GM21423 (cell line): ENCODE data around the gene HOXC5.

Source experiments
- ATAC-seq: cut with Tn5 transposase; IDR thresholded peaks from one replicate; pipeline ENCODE4 v1.9.1; 2021; ENCODE audit warnings: mild to moderate bottlenecking, moderate library complexity; ENCODE audit not compliant: unreplicated experiment

Gene HOXC5

DNA sequence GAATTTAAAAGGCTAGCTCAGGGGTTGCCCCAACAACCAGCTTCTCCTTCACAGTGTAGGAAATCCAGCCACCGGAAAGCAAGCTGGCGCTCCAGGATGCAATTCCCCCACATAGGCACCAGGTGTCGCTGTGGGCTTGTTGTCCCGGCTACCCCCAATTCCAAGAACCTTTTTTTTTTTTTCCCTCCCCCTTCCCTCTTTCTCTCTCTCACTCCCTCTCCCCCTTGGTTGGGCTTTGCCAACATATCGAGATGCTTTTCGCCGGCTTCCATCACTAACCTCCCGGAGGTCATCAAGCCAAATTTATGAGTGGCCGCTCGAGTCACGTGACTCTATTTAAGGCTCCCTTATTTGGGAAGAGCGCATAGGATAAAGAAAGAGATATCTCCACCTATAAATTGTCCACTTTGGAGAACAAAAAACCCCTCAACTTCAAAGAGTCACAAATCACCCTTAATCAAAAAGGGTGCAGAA, at the start of gene HOXC5:
Gene HOXC5 (plus strand): TSS at position 424 of the 474 bp plus-strand sequence. CDS start 73 bp downstream, outside the sequence.
- no peak for ATAC-seq

DNA sequence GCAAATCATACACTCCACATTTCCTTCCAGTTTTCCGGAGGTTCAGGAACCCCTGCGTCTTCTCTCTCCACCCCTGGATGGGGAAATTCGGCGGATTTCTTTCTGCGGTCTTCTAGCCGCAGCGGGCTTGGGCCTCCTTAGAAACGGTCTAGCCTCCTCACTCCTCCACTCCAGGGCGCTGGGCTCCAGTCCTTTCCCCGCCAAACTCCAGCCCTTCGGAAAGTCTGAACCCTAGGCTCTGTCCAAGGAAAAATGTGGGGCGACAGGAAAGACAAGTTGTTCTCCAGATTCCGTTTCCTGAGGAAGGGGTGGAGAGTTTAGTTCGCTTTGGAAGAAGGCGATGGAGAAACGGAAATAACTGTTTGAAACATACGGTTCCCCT, 49.3 kb upstream of the HOXC5 start:
- ATAC-seq: no peak

DNA sequence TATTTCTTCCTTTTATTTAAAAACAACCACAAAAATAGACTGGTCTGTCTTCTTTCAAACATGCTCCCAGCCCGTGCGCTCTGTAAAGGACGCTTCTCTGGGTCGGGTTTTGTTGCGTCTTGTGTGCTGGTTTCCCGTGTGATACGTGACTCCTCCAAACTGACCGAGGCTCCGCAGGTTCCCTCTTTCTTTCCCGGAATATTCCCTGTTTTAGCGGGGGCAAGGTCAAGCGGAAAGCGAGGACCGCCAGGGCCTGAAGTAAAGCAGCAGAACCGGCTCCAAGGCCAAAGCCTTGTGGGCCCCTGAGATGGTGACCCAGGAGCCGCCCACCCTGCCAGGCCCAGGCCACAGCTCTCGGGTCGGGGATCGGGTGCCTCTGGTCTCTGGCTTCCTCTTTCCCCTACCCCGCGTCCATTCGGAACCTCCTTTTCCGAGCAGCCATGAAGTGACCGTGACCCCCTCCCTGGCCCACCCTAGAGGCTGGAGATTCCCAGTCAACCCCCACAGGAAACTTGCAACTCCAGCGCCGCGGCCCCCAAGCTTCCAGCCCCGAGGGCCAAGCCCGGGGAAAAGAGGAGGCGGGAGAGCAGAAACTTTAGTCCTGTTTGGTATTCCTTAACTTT, 48.8 kb upstream of the HOXC5 start:
- no peak for ATAC-seq

DNA sequence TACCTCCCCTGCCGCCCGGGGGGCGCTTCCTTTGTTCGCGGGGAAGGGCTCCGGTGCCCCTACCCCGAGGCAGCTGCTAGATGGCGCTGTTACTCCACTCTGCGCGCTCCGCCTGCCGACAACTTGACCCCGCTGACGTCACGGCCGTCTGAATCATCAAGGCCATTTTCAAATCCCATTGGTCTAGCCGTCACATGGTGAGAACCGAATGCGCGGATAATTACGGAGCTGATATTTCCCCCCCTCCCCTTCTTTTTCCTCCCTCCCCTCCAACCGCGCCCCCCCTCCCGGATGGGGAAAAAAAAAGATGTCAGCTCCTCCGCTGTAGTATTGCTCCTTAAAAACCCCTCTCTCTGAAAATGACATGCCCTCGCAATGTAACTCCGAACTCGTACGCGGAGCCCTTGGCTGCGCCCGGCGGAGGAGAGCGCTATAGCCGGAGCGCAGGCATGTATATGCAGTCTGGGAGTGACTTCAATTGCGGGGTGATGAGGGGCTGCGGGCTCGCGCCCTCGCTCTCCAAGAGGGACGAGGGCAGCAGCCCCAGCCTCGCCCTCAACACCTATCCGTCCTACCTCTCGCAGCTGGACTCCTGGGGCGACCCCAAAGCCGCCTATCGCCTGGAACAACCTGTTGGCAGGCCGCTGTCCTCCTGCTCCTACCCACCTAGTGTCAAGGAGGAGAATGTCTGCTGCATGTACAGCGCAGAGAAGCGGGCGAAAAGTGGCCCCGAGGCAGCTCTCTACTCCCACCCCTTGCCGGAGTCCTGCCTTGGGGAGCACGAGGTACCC, 47.8 kb upstream of the HOXC5 start, which contains the start of gene HOXC10:
Gene HOXC10 (plus strand): TSS at position 246 of the 791 bp plus-strand sequence. CDS start 114 bp downstream, at position 360.
- no peak for ATAC-seq

DNA sequence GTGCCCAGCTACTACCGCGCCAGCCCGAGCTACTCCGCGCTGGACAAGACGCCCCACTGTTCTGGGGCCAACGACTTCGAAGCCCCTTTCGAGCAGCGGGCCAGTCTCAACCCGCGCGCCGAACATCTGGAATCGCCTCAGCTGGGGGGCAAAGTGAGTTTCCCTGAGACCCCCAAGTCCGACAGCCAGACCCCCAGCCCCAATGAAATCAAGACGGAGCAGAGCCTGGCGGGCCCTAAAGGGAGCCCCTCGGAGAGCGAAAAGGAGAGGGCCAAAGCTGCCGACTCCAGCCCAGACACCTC, 47.2 kb upstream of the HOXC5 start:
- no peak for ATAC-seq

DNA sequence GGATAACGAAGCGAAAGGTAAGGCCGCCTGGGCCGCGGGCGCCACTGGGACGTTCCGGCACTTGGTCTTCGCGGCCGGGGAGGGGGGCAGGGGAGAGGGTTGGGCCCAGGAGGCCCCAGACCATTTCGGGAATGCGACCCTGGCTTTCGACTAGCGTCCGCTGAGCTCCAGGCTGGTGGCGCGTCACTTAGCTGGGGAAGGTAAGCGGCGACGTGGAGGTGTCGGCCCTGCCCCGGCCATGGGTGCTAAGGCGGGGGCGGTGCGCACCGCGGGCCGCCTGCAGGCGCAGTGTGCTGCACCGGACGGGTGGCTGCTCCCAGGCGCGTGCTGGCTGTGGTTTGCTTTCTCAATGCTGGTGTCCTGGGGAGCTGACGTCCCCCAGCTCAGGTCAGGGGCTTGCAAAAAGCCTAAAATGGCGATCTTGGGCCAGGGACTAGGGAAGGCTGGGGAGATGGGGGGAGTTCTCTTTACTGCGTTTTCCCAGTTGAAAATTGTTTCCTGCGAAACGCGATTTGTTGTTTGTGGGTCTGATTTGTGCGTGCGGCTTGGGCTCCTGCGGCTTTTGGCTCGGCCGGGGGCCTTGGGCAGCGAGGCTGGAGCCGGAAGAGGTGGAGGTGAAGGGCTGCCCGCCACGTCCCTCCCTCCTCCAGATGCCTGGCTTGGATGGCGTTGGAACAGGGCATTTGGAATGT, 46.7 kb upstream of the HOXC5 start:
- ATAC-seq: no peak

DNA sequence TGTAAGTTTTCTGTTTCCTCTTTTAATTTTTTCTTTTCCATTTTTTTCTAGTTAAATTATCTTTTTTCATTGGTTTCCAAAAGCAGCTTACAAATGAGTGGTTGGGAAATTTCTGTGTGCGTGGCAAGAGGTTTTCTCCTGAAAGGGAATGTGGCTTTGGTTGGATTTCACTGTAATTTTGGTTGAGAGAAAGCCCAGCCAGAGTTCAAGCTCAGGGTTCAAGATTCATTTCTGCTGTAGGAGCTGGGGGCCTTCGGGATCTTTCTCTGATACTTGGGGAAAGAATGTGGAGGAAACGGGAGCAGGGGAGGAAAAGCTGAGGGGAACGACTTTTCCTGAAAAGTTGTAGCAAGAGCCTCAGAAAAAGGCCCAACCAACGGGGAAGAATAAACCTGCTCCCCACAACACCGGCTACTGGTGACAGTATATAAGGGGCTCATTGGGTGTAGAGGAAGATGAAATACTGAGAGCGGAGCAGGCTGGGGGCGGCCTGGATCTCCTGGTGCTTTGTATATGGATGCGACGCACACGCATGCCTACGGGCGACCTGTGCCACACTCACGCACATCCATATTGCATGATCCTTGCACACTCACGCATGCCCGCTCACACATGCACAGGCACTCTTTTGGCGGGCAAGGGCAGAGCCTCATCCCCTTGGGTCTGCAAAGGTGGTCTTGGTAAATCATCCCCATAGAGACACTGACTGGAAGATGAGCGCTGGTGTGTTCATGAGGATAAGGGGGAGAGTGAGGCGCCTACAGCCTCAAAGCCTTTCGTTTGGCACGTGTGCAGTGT, 46.0 kb upstream of the HOXC5 start:
- no peak for ATAC-seq

DNA sequence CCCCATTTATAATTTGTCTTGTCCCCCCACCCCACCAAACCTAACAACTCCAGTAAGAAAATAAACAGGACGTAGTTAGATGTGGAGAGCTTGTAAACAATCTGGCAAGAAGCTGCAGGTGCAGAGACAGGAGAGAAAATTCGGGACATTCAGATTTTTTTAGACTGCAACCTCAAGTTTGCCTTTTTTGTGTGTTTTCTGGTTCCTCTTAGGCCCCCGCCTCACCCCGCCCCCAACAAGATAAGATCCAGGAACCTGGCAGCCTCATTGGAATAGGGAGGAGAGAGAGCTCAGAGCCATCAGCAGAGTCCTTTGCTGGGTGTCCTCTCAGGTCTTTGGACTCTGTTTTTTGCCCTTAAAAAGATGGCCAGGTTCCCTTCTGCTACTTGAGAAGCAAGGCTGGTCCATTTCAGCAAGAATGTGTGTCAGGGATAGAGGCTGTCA, 45.0 kb upstream of the HOXC5 start:
- no peak for ATAC-seq

DNA sequence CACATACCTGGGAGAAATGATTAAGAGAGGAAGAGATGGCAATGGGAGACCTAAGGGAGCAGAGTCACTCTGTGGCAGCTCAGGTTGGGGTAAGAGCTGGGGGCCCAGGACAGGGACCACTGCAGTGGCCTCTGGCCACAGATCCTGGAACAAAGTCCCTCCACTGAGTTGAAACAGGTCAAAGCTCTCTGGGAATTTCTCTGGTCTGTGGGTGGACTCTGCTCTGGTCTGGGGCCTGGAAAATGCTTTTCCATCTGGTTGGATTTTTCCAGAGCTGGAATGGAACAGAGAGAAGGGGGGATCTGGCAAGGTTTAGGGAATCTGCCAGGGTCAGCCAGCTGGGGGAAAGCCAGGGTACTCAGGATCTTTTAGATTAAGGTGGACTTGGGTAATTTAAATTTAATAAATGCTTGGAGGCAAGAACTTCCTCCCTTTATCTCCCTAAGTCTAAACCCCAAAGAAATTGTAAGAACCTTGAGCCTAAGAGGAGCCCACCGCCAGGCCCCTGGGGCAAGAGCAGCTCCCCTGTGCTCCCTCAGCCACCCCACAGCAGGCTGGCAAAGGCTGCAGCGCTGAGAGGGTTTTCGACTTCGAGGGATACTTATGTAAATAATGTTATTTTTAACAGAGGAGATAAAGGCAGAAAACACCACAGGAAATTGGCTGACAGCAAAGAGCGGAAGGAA, 44.2 kb upstream of the HOXC5 start:
- no peak for ATAC-seq

DNA sequence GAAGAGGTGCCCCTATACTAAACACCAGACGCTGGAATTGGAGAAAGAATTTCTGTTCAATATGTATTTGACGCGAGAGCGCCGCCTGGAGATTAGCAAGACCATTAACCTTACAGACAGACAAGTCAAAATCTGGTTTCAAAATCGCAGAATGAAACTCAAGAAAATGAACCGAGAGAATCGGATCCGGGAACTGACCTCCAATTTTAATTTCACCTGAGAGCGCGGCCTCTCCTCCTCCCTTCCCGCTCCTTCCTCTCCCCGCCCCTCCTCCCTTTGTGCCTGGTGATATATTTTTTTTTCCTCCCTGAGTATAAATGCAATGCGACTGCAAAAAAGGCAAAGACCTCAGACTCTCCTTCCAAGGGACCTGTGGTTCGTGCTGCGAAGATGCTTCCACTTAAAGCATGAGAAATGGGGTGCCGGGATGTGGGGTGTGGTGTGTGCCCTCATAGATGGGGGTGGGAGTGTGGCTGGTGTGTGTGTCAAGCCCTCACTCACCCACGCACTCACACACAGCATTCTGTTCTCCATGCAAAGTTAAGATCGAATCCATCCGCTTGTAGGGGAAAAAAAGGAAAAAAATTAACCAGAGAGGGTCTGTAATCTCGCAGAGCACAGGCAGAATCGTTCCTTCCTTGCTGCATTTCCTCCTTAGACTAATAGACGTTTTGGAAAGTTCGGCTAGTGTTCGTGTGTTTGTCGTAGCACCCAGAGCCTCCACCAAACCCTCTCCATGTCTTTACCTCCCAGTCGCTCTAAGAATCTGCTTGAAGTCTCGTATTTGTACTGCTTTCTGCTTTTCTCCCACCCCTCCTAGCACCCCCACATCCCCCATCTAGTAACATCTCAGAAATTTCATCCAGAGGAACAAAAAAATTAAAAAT, 43.4 kb upstream of the HOXC5 start:
- no peak for ATAC-seq

DNA sequence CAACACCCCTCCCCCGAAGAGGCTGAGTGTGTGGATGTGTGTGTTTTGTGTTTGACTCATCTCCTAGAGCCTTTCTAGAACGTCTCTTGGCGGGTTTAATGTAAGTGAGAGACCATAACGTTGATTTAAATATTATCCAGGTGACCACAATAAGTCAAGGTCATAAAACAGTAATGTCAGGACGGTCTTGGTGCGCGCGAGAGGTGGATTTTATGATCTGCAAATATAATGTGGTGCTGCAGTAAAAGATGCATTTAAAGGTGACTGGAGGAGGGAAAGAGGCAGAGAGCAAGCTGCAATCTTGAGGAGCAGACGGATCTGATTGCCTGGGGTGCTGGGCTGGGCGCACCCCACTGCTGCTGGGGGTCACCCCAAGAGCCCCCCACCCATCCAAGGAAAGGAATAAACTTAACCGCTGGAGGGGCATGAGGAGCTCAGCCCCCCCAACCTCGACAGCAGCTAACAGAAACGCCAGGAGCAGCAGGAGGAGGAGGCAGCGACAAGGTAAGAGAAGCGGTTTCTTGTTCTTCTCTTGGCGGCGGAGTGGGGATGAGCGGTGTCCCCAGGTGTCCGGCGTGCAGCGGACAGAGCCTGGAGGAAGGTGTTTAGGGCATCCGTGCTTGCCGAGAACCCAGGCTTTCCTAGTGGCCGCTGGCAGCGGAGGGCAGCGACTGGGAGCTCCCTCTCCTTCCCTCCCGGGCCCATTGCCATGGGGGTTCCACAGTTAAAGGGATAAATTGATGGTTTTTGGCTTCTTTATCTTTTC, 42.4 kb upstream of the HOXC5 start:
- no peak for ATAC-seq

DNA sequence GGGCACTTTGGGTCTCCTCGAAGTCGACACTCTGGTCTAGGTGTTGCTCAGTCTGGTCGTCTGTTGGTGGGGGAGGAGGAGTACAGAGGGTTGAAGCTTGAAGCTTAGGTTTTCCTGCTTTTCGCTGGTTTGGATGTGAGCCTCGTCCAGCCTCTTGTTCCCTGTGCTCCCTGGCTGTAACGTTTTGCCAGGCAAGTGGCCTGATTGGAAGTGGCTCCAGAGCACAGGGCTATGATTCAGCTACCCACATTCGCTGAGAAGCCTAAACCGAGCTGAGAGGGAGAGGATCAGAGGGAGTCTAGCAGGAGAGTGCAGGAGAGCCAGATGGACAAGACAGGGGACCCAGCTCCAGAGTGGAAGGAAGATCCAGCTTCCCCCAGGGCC, 41.8 kb upstream of the HOXC5 start:
- ATAC-seq: no peak

DNA sequence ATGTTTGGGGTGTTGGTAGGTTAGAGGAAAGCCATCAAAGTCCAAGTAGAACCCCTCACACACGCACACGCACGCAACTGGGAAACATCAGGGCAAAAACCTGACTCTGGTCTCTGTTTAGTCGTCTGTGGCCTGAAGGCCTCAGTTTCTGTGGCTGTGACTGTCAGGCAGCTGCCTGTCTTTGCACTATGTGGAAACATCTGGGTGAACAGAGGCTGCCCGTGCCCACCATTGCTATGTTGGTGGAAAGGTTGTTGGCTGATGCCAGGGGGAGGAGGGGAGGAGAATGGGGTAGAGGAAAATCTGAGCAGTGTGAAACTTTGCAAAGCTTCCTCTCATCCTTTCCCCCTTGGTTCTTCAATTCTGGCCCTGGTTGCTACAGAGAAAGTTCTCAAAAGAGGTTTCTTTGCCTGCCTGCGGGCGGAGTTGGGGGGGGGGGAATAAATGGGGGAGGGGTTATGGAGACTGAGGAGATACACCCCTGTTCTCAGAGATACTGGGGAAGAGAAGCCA, 40.4 kb upstream of the HOXC5 start:
- ATAC-seq: no peak

DNA sequence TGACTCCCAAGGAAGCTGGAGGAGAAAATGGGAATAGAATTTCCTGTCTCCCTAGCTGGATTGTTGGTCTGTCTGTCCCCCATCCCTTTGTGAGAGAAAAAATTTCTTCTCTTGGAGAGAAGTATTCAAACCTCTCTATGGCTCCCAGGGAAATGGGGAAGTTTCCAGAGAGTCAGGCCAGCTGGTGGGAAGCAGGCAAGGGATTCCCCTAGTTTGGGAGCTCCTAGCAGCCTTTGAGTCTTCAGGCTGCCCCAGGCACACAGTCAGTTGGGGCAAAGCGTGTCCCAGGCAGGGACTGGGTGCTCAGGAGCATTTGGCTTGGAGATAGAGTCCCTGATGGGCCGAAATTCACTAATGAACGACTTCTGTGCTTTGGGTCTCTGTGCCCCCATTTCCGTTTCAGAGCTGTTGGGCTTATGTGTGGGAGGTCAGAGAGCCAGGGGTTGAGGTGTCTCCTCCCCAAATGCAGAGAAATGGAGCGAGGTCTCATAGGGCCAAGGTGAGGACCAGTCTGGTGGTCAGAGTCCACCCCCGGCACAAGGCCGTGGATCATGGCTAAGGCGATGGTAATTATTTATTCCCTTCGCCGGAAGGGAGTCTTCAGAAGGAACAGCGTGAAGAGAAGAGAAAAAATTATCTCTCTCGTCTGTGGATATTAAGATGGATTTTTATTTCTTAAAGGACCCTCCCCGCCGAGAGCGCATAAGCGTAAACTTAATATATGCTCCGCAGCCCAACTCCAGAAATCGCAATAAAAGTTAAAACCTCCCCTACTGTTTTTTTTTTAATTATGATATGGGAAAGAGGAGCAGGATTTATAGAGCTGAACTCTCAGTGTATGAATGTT, 39.5 kb upstream of the HOXC5 start:
- ATAC-seq: no peak

DNA sequence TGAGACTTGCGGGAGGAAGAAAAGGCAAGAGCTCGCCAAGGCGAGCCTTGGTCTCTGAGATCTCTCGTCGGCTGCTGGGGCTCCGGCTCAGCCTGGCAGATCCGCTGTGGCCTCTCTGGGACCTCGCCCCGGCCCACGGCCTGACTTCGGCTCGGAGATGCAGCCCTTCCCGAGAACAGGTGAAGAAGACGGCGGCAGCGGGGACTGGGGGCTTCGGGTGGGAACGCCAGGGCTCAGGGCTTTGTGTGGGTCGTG, 38.9 kb upstream of the HOXC5 start:
- ATAC-seq: no peak

DNA sequence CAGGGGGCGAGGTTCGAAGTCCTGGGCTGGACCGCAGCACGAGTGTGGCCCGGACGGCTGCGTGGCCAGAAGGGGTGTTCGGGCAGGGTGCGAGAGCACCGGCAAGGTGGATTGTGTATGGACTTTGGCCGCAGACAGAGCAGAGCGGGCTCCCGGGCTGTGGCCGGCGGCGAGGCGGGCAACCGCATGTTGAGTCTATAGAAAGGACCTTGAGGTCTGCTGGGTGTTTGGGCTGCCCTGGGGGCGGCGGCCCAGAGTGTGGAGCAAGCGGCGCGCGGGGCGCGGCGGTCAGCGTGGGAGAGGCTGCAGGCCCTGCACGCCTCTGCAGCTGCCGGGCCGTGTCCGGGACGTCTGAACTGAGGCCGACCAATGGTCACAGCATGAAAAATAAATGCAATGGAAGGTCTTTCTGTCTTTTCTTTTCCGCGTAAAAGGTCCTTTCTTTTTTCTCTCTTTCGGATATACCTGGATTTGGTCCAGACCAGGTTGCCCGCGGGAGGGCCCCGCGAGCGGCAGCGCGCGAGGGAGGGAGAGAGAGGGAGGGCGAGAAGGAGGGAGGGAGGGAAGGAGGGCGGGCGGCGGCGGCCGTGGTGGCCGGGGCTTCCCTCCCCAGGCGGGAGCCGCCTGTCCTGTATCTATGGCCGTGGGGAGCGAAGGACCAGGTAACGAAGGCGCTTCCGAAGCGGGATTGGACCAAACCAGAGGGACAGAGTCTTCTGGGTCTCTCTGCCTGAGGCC, 38.4 kb upstream of the HOXC5 start:
- ATAC-seq: no peak

DNA sequence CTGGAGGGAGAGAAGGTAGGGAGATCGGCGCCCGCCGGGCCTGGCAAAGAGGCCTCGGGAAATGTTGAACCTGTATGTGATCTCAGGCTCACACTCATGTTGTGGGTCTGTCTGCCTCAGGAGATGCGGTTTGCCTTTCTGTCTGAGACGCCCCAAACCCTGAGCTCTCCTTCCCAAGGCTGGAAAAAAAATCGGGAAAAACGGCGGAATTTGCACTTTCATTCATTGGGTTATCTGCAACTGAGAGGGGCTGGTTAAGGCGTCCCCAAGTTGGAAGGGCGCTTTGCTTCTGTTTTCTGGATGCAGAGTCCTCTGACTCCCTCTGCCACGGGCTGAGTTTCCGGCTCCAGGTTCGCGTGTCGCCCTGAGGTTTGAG, 37.9 kb upstream of the HOXC5 start:
- no peak for ATAC-seq
